Measurements from ENCODE around the gene ADAMTS5.

The ADAMTS5 gene

GRCh38 chr21:26883768-26884167, 83.1 kb downstream of the ADAMTS5 start:
- DNase-seq: no peak

- no peak for DNase-seq
Measured at GRCh38 chr21:26881504-26882228, 85.2 kb downstream of the ADAMTS5 start.

GRCh38 chr21:26877018-26877417, 89.9 kb downstream of the ADAMTS5 start:
- DNase-seq: no peak

- no peak for DNase-seq
Measured at GRCh38 chr21:26874347-26874746, 92.5 kb downstream of the ADAMTS5 start.
